ENCODE results near the gene ZNF200.
"Not testable (repeated sequence)": the region's sequence is repeated elsewhere in the genome, so short reads cannot be mapped to it uniquely, and the experiment has no call there.

DNA sequence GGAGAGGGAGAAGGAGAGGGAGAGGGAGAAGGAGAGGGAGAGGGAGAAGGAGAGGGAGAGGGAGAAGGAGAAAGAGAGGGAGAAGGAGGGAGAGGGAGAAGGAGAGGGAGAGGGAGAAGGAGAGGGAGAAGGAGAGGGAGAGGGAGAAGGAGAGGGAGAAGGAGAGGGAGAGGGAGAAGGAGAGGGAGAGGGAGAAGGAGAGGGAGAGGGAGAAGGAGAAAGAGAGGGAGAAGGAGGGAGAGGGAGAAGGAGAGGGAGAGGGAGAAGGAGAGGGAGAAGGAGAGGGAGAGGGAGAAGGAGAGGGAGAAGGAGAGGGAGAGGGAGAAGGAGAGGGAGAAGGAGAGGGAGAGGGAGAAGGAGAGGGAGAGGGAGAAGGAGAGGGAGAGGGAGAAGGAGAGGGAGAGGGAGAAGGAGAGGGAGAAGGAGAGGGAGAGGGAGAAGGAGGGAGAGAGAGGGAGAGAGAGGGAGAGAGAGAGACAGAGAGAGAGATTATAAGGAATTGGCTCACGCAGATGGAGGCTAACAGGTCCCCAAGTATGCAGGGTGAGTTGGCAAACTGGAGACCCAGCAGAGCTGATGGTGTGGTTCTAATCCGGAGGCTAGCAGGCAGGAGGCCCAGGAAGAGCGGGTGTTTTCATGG is 37.1 kb downstream of the ZNF200 start:
- TF ChIP-seq, protein P1, sequence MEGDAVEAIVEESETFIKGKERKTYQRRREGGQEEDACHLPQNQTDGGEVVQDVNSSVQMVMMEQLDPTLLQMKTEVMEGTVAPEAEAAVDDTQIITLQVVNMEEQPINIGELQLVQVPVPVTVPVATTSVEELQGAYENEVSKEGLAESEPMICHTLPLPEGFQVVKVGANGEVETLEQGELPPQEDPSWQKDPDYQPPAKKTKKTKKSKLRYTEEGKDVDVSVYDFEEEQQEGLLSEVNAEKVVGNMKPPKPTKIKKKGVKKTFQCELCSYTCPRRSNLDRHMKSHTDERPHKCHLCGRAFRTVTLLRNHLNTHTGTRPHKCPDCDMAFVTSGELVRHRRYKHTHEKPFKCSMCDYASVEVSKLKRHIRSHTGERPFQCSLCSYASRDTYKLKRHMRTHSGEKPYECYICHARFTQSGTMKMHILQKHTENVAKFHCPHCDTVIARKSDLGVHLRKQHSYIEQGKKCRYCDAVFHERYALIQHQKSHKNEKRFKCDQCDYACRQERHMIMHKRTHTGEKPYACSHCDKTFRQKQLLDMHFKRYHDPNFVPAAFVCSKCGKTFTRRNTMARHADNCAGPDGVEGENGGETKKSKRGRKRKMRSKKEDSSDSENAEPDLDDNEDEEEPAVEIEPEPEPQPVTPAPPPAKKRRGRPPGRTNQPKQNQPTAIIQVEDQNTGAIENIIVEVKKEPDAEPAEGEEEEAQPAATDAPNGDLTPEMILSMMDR (conservative IDR thresholded peaks at IDR 0.05; ENCODE audit: low read length) = not testable (repeated sequence)
- TF ChIP-seq EZH2phosphoT487 (IDR thresholded peaks at IDR 0.05; ENCODE audit: borderline replicate concordance) = not testable (repeated sequence)
